Stimulated activated CD4-positive, alpha-beta T cell treated with anti-CD3 and anti-CD28 coated beads, Interleukin-4, amount 100 ng/mL, for 24 hours (primary cell): ENCODE results near the gene UBE3B.

Experiments used
- DNase-seq: peaks from one replicate; pipeline ENCODE4 v3.0.0-alpha.2; 2020

Gene UBE3B

DNA sequence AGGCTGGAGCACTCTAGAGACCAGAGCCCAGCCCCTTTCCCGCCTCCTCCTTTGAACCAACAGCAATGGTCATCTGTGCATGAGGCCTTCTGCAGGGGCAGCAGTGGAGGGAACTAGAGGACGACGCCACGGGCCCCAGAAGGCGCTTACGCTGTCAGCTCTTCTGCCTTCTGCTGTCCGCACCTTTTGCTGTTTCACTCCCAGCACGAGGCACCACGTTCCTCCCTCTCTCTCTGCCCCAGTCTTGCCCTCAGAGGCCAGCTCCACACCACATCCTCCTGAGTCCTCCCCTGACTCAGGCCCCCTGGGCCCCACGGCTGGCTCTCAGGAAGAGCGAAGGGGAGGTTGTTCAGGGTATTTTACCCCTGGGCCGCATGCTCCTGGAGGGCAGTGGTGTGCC, 80.4 kb downstream of the UBE3B start:
- DNase-seq = no peak

DNA sequence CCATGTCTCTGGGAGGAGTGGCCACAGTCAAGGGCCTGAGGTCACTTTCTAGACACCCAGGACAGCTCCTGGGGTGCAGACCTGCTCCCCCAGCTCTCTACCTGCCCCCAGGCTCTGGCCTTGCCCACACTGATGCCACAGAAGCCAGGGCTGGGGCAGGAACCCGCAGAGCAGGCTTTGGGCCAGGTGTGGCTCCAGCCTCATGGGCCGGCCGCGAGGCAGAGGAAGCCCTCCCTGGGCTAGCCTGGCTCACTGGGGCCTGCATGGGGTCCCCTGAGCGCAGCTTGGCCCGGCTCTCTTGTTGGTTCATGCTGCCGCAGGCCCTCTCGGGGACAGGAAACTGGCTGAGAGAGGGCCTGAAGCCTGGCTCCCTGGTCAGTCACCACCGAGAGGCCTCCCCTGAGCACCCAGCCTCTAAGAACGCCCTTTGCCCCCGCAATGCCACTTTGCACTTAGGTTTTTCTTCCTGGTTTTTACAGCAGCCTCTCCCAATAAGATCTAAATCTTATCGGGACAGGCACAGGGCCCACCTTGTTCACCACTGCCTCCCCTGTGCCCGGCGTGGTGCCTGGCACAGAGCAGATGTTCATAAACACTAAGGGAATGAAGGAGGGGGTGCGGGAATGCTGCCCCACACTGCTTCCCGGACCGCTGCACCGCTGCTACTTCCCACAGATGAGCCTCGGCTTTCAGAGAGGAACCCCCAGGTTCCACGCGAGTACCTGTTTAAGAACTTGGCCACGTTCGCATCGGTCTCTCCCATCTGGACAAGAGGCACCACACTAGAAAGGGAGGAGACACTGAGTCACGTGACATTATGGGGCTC, 81.2 kb downstream of the UBE3B start:
- no peak for DNase-seq

DNA sequence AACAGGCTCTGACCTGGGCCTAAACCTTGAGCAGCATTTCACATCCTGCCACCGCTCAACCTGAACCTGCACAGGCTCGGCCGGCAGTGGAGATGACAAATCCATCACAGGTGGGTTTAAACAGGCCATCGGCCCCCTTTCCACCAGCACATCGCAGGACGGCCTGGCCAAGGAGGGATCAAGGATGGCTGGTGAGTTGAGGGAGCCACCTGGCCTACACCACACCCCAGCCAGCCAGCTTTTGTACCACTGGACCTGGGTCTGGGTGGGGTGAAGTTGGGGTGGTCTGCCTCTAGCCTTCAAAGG, 81.7 kb downstream of the UBE3B start:
- no peak for DNase-seq

DNA sequence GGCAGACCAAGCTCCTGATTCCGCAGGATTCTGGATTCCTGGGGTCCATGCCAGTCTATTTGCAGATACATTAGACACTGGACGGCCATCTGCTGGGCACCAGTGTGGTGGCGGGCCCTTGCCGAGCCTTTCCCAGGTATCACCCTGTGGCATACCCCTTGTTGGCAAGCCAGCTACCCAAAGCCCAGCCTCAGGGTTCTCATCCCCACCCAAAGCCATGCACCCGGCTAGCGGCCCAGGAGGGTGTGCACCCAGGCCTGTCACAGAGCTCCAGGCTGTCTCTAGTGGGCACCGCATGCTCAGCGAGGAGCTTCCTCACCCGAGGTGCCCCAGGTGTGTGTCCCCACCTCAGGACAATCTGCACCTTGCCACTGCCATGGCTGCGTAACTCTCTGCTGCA, 82.2 kb downstream of the UBE3B start:
- DNase-seq = no peak

DNA sequence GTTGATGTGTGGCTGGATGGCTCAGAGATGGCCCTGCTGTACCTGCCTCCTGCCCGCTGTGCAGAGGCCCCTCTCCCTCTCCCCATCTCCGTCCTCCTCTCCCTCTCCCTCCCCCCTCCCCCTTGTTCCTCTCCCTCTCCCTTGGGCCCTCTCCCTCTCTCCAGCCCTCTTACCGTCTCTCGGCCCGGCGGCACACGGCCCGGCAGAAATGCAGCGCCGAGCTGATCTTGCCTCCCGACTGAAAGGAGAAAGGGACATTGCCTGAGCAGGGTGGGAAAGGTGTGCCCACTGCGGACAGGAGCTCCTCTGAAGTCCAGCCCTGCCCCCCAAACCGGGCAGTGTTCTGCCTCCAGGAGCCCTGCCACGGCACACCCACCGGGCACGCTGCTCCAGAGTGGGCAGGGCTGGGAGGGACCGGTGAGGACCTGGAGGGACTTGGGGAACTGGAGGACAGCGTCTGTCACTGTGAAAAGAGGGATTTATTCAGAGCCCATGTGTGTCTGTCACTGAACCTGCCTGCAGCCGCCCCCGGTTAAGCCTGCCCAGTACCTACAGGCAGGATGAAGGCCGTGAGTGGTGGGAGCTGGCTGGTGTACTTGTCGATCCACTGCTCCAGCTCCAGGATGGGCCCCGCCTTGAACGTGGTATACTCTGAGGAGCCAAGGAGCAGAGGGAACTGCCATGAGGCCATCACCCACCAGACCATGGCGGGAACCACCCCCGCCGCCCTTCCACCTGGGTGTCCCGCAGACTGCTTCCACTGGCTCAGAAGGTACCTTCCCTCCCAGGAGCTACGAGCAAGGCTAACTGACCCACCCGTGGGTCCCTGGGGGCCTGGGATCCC, 83.7 kb downstream of the UBE3B start:
- no peak for DNase-seq

DNA sequence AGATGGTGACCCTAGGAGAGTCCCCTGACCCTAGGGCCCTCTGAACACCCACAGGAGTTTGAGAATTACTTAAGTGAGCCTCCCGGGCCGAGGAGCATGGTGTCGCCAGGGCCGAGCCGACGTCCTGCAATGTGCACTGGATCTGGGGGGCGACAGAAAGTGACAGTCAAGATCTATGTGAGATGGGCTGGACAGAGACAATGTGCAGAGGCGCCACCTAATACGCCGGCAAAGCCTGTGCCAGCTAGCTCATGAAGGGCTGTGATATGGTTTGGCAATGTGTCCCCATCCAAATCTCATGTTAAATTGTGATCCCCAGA, 84.2 kb downstream of the UBE3B start:
- DNase-seq = no peak

DNA sequence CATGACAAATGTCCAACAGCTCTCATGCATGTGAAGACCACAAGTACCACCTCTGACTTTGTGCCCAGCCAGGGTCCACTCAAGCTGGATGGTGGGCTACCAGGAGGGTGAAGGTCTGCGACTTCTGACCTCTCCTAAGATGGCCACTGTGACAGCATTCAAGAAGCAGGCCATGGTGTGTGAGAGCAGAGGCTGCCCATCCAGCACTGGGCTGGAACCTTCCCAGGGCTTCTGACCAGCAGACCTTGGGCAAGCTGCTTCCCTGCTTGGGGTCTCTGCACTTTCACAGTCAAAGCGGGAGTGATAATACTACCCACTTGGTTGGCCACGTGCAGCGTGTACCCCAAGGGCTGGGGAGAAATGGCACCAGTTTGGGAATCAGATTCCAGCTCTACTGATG, 85.4 kb downstream of the UBE3B start:
- DNase-seq = no peak

DNA sequence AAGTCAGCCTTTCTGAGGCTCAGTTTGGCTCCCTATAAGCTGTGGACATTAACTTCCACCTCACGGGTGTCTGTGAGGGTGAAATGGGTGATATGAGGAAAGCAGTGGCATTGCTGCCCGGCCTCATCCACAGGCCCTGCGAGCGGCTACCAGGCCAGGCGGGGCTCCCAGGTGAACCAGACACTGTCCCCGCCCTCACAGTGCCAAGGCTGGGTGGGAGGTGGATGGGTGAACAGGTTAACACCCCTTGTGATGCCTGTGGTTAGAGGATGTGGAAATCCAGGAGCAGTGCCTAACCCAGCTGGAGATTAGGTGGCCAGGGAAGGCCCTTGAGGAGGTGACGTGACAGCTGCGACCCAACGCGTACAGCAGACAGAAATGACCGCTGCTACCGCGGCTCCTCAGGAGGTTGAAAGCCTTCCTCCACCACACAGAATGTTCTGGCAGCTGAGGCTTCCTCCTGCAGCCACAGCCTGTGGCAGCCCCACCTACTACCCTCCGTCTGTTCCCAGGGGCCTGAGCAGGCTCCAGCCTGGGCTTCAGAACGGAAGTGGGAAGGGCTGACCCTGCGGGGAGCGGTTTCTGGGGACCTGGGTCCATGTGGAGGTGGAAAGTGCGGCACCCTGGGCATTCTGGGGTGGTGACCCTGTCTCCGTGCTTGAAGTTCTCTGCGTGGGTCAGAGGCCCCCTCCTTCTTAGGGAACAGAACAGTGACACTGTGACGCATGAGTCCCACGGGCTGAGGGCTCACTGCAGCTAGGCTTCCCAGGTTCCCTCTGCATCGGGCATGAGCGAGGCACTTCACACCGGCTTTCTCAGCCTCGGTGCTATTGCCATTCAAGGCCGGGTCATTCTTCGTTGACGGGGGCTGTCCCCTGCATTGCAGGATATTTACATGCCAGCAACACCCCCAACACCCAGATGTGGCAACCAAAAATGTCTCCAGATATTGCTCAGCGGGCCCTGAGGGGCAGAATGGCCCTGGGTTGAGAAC, 86.2 kb downstream of the UBE3B start:
- no peak for DNase-seq

DNA sequence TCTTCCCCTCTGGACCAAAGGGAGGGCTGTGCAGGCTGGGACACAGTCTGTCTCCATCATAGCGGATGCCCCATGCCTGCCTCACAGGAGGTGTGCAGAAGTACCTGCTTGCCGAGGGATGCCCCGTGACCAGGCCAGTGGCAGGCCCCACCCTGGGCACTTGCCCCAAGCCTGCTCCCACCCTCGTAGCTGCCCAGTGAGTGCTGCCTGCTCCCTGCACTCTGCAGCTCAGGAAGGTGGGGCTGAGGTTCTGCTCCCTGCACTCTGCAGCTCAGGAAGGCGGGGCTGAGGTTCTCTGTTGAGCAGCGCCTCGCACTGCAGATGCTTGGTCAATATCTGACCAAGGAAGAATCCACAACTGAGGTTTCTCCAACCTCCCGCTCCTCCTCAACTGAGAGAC, 89.0 kb downstream of the UBE3B start:
- DNase-seq = no peak

DNA sequence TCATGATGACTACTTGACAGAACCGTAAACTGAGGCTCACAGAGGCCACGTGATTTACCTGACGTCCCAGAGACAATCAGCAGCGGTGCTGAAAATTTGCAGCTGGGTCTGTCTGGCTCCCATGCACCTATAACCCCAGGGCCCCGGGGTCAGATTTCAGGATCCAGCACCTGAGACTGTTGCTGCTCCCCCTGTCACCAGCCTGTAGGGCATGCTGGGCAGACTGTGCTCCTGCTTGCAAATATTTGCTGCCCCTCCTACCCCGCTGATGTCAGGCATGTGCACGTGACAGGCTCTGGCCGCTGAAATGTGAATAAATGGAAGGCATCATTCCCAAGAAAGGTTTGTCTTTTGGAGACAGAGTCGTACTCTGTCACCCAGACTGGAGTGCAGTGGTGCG, 89.9 kb downstream of the UBE3B start:
- DNase-seq = no peak

DNA sequence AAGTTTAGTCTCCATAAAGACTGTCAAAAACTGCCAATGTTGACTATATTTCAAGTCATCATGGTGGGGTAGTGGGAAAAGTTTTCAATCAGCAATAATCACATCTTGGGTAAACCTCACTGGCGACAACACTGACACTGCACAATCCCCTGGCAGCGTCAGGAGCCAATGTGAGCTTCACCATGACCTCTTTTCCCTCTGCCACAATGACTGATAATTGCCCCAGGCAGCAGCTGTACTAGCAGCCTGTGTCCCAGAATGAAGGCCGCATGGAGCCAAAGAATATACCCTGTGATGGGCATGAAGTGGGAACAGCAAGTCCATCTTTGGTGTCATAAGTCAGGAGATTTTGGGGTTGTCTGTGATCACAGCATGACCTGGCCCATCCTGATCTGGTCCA, 90.5 kb downstream of the UBE3B start:
- no peak for DNase-seq

DNA sequence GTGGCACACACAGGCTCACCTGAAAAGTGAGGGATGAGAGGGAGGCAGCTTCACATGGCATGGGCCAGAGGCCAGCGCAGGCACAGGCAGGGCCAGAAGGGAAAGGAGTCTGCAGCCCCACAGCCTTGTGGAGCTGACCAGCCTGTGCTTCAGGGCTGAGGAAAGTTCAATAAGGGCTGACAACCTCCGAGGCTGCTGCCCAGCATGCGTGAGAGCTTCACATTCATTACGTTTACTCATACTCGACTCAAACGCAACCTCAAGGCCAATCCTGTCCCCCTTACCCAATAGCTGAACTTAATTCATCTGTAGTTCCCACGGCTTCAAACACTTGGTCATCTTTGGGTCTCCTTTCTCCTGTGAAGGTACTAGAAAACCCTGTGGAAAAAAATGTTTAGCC, 91.1 kb downstream of the UBE3B start:
- DNase-seq = no peak

DNA sequence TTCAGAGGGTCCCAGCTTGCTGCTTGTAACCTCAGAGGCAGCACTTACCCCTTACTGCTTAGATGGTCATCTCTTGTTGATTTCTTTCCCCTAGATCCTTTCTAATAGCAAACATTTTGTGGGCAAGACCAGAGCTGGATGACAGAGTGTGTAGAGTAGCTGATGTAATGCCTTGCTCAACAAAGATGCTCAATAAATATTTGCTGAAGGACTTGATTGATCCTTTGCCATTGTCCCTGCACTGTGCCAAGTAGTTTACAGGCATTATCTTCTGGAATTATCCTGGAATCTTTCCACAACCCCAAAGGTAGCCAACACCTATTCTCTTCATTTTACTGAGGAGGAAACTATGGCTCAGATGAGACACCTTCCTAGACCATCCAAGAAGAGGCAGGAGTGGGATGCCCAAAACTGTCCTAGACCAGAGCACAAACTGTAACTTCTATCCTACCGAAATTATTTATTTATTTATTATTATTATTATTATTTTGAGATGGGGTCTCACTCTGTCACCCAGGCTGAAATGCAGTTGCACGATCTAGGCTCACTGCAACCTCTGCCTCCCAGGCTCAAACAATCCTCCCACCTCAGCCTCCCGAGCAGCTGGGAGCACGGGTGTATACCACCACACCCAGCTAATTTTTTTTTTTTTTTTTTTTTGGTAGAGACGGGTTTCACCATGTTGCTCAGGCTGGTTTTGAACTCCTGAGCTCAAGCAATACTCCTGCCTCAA, 94.5 kb downstream of the UBE3B start:
- no peak for DNase-seq

DNA sequence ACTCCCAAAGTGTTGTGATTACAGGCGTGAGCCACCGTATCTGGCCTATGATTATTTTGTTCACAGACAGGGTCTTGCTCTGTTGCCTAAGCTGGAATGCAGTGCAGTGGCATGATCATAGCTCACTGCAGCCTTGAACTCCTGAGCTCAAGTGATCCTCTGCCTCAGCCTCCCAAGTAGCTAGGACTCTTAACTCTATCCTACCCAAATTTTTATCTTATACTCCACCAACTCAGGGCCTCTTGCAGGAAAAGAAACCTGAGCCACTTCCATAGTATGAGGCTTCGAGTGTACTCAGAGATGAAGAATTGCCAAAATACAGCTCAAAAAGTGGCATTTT, 95.0 kb downstream of the UBE3B start:
- DNase-seq = no peak

DNA sequence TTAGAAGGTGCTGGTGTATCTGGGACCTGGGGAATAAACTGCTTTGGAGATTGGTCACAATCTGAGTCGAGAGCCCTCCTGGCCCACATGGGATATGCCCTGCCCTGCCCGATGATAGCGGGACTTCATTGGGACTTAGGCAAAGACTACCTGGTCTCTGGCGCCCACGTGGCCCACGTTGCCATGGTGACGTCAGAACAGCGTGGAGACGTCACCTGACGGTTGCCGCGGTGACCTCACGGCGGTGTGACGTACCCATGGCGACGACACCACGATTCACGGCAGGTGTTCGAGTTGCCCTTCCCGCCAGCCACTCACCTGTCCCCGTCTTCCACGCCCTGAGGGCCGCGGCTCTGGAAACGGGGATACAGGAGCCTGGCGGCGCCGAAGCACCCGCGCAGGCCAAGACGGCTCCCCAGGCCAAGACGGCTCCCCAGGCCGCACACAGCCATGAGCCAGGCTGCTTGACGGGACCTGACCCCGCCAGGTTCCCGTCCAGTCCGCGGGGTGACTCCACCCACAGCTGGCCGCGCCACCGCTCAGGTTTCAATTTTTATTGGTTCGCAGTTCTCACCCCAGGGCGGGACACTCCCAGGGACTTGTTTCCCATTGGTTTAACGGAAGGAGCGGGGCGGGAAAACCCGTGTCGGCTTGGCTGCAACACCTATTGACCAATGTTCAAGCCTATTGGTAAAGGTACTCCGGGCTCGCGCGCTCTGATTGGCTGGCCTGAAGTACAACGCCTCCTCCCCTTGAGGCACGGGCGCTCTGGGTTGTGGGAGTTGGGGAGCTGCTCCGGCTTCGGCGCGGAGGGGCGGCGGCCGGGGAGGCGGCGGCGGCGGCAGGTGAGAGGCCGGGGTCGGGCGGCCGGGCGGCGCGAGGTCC, 95.8 kb downstream of the UBE3B start, which contains the start of the genes MMAB and MVK:
MMAB (minus strand) TSS at position 476 of the 885 bp plus-strand sequence; CDS start at position 452, 24 bp downstream.
MVK (plus strand) TSS at position 766 of the 885 bp plus-strand sequence. CDS start 1,029 bp downstream, outside the sequence.
- peak; percentile 99 for DNase-seq

DNA sequence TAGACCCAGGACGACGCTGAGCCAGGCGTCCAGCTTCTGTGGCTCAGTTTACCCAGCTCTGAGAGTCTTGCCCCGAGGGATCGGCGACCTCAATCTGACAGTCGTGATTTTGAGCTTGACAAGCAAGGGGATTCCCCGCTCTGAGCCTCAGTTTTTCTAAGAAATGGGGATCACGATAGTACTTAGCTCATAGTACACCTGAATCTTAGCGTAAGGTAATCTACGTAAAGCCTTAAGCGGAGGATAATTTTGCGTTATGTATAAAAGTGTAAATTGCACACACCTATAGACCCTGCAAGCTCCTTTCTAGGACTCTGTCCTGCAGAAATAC, 96.4 kb downstream of the UBE3B start:
- no peak for DNase-seq

DNA sequence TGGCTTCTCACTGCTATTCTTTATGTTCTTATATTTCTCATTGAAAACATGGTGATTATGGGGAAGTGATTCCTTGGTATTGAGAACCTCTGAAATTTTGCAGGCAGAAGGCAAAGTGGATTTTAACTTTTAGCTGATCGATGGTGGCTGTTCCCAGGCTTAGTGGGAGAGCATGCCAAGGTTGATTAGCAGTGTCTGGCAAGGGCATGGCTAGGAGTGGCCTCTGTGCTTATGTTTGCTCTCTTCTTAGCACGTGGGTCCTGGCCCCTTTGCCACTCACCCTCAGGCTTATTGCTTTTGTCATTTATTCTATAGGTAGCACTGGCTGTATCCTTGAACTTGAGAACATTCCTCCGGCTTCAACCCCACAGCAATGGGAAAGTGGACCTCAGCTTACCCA, 98.2 kb downstream of the UBE3B start:
- no peak for DNase-seq

DNA sequence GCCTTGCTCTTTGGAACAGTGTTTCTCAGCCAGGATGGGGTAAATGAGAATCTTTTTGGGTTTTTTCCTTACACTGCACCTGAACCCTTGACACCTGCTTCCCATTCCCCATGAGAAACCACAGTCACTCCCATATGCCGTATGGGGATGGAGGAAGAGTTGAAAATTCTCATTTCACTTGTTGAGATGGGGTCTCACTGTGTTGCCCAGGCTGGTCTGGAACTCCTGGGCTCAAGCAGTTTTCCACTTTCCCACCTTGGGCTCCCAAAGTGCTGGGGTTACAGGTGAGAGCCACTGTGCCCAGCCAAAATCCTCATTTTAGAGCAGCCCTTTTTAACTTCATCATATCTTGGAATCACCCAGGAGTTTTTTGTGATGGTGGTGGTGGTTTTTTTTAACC, 99.9 kb downstream of the UBE3B start:
- DNase-seq = no peak

DNA sequence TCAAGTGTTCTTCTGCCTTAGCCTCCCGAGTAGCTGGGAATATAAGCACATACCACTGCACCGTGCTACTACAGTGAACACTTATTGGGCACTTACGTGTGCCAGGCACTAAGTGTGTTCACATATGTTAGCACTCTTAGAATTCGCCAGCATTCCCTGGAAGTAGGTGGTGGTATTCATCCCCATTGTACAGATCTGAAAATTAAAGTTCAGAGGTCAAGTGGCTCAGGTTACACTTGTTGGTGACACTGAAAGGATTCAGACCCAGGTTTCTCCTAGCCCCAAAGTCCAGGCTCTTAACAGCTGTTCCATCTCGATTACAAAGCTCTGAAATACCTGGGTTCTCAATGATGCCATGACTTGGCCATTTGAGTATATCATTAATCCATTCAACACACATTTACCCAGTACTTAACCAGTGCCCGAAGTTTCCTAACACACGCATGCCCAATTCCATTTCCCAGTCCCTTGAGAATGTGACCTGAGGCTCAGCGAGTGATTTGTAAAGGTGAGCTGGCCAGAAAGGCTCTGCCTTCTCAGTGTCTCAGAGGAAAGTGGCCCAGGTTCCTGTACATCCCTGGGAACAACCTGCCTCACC, 101.0 kb downstream of the UBE3B start:
- DNase-seq = no peak

DNA sequence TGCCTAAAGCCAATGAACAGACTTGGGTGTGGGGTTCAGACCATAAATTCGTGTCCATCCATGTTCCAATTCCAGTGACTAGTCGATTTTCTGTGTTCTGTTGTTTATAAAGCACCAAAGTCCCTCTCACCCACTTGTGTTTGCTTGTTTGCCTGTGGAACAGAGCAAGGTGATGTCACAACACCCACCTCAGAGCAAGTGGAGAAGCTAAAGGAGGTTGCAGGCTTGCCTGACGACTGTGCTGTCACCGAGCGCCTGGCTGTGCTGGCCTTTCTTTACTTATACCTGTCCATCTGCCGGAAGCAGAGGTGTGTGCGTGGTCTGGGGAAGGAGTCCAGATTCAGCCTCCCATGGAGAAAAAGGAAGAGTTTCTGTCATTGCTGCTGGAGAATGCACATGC, 102.2 kb downstream of the UBE3B start:
- no peak for DNase-seq

DNA sequence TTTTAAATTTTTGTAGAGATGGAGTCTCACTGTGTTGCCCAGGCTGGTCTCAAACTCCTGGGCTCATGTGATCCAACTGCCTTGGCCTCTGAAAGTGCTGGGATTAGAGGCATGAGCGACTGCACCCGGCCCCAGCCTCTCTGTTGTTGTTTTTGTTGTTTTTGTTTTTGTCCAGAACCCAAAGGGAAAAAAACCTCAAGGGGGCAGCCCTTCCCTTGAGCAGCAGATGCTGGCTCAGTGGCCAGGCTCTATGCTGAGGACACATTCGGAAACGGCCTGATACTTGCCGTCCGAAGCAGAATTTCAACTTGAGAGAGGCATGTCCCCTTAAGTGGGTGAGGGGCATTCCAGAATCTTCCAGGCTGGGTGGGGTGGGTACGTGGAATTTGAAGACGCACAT, 102.8 kb downstream of the UBE3B start:
- DNase-seq = no peak
